GM10248 (cell line): ENCODE measurements around the gene MMP17.

Source experiments
- CTCF ChIA-PET: fragments of 300-600 bp; sonication (Branson Sonifier 250); formaldehyde crosslinking; extraction: SDS; loops from one replicate; lab custom pipeline; 2021; ENCODE audit warnings: antibody characterized with exemption; lab: Yijun Ruan, JAX
- POLR2A ChIA-PET: fragments of 350-650 bp; sonication (Branson Sonifier 250); formaldehyde crosslinking; extraction: SDS; loops from one replicate; lab custom pipeline; 2020; ENCODE audit warnings: antibody characterized with exemption; lab: Yijun Ruan, JAX
- DNase-seq: peaks from one replicate; pipeline ENCODE4 v3.0.0; 2012; ENCODE audit errors: extremely low spot score
- TF ChIP-seq, protein P1 (sequence below): IDR thresholded peaks from 2 replicates; pipeline ENCODE4 v1.5.1; 2012; ENCODE audit warnings: mild to moderate bottlenecking, low read depth; ENCODE audit errors: extremely low read depth, missing control alignments, control extremely low read depth

MMP17 gene

DNA sequence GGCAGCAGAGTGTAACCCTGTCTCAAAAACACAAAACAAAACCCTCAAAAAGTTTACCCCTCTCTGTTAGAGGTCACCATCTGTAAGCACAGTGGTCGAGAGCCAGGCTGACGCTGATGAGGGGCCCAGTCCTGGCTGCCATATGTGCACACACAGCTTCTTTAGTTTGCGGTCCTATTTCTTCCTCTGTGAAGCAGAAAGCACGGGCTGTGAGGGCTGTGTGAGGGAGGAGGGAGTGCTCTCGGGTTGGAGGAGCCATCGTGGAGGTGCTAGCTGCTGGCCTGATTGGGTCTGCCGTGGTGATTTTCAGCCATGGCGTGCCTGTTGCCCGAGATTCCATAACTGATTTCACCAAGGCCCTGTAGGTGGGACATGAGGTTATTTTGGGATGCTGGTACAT is 69.7 kb downstream of the MMP17 start:
- CTCF ChIA-PET = interaction anchor here (1.5 to 1.8 kb wide), 2 partner anchors 8 to 12 kb away, joined by 3 to 4 read pairs; no protein-coding TSS in a partner anchor
- DNase-seq = no peak
- TF ChIP-seq, protein P1, sequence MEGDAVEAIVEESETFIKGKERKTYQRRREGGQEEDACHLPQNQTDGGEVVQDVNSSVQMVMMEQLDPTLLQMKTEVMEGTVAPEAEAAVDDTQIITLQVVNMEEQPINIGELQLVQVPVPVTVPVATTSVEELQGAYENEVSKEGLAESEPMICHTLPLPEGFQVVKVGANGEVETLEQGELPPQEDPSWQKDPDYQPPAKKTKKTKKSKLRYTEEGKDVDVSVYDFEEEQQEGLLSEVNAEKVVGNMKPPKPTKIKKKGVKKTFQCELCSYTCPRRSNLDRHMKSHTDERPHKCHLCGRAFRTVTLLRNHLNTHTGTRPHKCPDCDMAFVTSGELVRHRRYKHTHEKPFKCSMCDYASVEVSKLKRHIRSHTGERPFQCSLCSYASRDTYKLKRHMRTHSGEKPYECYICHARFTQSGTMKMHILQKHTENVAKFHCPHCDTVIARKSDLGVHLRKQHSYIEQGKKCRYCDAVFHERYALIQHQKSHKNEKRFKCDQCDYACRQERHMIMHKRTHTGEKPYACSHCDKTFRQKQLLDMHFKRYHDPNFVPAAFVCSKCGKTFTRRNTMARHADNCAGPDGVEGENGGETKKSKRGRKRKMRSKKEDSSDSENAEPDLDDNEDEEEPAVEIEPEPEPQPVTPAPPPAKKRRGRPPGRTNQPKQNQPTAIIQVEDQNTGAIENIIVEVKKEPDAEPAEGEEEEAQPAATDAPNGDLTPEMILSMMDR = no peak
- POLR2A ChIA-PET = no interaction called here

DNA sequence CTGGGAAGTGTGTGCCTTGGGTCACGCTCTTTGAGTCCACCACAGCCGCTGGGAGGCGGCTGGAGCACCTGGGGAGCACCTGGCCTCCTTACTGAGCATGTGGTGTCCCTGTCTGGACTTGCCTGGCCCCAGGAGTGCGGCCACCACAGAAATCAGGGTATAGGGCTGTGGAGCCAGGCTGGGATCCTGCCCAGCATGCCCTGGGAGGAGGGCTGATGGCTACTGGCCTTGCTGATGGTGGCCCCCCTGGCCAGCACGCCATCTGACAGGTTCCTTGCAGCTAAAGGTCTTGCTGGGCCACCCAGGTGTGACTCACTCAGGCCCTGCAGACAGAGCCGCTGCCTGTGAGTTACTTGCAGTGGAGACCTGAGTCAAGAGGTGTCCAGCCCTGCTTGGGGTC is 72.2 kb downstream of the MMP17 start:
- TF ChIP-seq, protein P1 = no peak
- ChIA-PET POLR2A (no interaction called here), CTCF (interaction anchor here (1.2 kb wide), 1 partner anchor 49 kb away, joined by 3 read pairs; the partner anchor contains the start of gene EP400)
- no peak for DNase-seq
